HL-60 (cell line): ENCODE data around the gene HDAC8.

Source experiments
- CTCF ChIP-seq: IDR thresholded peaks from one replicate; pipeline ENCODE4 v1.5.1; 2011; ENCODE audit warnings: low read length, control low read depth, inconsistent platforms; ENCODE audit not compliant: insufficient read depth
- GABPA ChIP-seq: IDR thresholded peaks from 2 replicates; pipeline ENCODE4 v1.6.1; 2012; ENCODE audit warnings: low read depth
- POLR2AphosphoS5 ChIP-seq: IDR thresholded peaks from 2 replicates; pipeline ENCODE4 v1.6.1; 2012; ENCODE audit warnings: low read depth
- TF ChIP-seq, protein P1 (sequence below): IDR thresholded peaks from 2 replicates; pipeline ENCODE4 v1.6.1; 2012; ENCODE audit warnings: low read depth; ENCODE audit not compliant: insufficient replicate concordance

DNA sequence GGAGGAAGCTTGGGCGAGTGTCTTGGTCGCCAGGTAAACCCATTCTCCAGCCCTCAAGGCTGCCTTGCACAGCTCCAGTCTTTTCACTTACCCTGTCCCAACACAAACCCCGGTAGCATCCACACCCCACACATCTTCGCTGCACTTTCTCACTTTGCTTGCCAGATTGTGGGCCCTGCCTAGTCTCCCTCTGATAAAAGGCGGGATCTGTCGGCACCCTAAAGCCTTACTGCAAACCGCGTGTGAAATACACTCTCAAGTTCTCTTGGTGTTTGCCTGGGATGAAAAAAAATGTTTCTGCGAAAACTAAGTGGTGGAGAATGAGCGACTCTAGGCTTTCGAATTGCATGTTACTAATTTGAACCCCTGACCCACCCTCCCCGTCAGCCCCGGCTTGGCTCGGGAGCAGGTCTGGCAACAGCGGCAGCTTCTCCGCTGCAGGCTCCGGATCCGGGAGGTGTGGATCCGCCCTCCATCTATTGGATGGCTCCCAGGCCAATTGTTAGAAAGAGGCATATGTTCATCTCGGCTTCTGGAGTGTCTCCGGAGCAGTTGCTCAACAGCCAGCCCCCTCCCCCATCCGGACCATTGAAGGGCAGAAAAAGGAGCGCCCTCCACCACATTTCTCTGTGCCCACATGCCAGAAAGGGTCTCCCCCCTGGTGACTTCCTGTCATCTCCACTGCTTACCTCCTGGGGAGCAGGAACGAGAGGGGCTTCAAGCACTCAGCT, 263.9 kb downstream of the HDAC8 start:
- TF ChIP-seq CTCF (no peak), POLR2AphosphoS5 (no peak), GABPA (no peak)
- TF ChIP-seq, protein P1, sequence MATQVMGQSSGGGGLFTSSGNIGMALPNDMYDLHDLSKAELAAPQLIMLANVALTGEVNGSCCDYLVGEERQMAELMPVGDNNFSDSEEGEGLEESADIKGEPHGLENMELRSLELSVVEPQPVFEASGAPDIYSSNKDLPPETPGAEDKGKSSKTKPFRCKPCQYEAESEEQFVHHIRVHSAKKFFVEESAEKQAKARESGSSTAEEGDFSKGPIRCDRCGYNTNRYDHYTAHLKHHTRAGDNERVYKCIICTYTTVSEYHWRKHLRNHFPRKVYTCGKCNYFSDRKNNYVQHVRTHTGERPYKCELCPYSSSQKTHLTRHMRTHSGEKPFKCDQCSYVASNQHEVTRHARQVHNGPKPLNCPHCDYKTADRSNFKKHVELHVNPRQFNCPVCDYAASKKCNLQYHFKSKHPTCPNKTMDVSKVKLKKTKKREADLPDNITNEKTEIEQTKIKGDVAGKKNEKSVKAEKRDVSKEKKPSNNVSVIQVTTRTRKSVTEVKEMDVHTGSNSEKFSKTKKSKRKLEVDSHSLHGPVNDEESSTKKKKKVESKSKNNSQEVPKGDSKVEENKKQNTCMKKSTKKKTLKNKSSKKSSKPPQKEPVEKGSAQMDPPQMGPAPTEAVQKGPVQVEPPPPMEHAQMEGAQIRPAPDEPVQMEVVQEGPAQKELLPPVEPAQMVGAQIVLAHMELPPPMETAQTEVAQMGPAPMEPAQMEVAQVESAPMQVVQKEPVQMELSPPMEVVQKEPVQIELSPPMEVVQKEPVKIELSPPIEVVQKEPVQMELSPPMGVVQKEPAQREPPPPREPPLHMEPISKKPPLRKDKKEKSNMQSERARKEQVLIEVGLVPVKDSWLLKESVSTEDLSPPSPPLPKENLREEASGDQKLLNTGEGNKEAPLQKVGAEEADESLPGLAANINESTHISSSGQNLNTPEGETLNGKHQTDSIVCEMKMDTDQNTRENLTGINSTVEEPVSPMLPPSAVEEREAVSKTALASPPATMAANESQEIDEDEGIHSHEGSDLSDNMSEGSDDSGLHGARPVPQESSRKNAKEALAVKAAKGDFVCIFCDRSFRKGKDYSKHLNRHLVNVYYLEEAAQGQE = no peak
